ENCODE results near the gene CD200R1L. TPM values are rescaled to one million over a fixed set of nuclear protein-coding genes. Genes with fewer than 3 reads are reported as not detected.

CD200R1L gene
- polyA plus RNA-seq, 1 of the 3 experiments (the other 2 are of a cell fraction): not detected

DNA sequence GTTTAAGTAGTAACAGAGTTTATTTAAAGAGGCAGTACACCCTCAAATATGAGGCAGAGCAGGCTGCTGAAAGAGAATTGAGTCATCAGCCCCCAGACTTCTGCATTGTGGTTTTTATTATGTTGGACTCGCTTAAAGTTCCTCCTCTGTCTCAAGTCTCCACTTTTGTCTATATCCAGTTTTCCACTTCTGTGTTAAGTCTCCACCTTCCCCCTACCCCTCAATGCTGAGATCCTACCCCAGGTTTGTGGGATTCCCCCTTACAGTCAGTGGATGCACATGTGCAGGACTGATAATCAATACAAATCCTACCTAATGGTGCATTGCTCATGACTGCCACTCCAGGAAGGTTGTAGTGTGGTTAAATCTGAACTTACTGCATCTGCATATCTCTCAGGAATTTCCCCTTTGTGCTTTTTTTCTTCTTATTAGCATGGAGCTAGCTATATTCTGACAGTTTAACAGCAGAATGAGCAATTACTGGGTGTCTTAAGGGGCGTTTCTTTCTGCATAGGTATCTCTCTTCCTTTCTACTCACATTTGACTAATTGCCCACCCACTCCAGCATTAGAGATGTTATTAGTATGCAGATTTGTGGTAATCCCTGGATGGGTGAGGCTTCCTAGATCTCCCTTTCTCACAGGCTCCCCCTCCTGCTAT, 11.9 kb upstream of the CD200R1L start:
- Histone ChIP-seq H3K9ac (no peak overlapping the region), H3F3A (replicated peaks; ENCODE audit: insufficient read depth) (no peaks in the 10 kb centered on the region), H3K36me3 (replicated peaks in 1 of 2; ENCODE audit: control insufficient read depth in 1 of 2, insufficient read depth in 2 of 2, low read length in 1 of 2) (no peaks in the 10 kb centered on the region), H3K9me3 (no peaks in the 10 kb centered on the region; the same call in 1 of the 2 replicates), H3K27me3 (ENCODE audit: insufficient read depth) (no peaks in the 10 kb centered on the region), H2AFZ (ENCODE audit: low read depth) (no peak overlapping the region), H3K27ac (ENCODE audit: low read depth in 2 of 2, low read length in 1 of 2) (no peak overlapping the region), H3K4me3 (ENCODE audit: low read depth in 2 of 2, low read length in 1 of 2) (no peak overlapping the region), H3K79me2 (ENCODE audit: insufficient read depth) (no peaks in the 10 kb centered on the region), H3K4me2 (no peak overlapping the region), H4K20me1 (ENCODE audit: insufficient read depth) (no peaks in the 10 kb centered on the region), H3K9me2 (no peaks in the 10 kb centered on the region), H3K4me1 (ENCODE audit: control insufficient read depth in 1 of 2, insufficient read depth in 2 of 2, low read depth in 1 of 2, low read length in 1 of 2) (peaks cover 0 to 4% of the 10 kb centered on the region in 2 experiments; a peak in 2 of 4 replicates)
- 39% methylated on average over 2 of the region's 2 CpGs for WGBS (ENCODE audit: low lambda C conversion rate)
- ChIA-PET CTCF (no interaction called here), POLR2A (no interaction called here)
- DNase-seq: no peak
- no peak for TF ChIP-seq MEF2A (IDR thresholded peaks at IDR 0.05; ENCODE audit: borderline replicate concordance, low read depth)
- TF ChIP-seq SIN3A (IDR thresholded peaks at IDR 0.05; ENCODE audit: borderline replicate concordance, low read depth, low read length): no peak
- no peak for TF ChIP-seq EZH2phosphoT487 (IDR thresholded peaks at IDR 0.05; ENCODE audit: borderline replicate concordance, low read depth)
- no peak for TF ChIP-seq TCF12 (IDR thresholded peaks at IDR 0.05)
- no peak for TF ChIP-seq YY1 (IDR thresholded peaks at IDR 0.05; ENCODE audit: low read depth)
- TF ChIP-seq, protein P1, sequence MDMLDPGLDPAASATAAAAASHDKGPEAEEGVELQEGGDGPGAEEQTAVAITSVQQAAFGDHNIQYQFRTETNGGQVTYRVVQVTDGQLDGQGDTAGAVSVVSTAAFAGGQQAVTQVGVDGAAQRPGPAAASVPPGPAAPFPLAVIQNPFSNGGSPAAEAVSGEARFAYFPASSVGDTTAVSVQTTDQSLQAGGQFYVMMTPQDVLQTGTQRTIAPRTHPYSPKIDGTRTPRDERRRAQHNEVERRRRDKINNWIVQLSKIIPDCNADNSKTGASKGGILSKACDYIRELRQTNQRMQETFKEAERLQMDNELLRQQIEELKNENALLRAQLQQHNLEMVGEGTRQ (IDR thresholded peaks at IDR 0.05; ENCODE audit: borderline replicate concordance, low read depth, low read length): no peak
- TF ChIP-seq, protein P2, sequence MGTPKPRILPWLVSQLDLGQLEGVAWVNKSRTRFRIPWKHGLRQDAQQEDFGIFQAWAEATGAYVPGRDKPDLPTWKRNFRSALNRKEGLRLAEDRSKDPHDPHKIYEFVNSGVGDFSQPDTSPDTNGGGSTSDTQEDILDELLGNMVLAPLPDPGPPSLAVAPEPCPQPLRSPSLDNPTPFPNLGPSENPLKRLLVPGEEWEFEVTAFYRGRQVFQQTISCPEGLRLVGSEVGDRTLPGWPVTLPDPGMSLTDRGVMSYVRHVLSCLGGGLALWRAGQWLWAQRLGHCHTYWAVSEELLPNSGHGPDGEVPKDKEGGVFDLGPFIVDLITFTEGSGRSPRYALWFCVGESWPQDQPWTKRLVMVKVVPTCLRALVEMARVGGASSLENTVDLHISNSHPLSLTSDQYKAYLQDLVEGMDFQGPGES (IDR thresholded peaks at IDR 0.05; ENCODE audit: low read depth, low read length): no peak
- TF ChIP-seq TAF1 (IDR thresholded peaks at IDR 0.05; ENCODE audit: borderline replicate concordance, low read depth, low read length): no peak
- TF ChIP-seq CHD2 (IDR thresholded peaks at IDR 0.05; ENCODE audit: low read length, partially characterized antibody): no peak
- no peak for TF ChIP-seq TEAD4 (IDR thresholded peaks at IDR 0.05; ENCODE audit: borderline replicate concordance, insufficient read depth)
- TF ChIP-seq, protein P3, sequence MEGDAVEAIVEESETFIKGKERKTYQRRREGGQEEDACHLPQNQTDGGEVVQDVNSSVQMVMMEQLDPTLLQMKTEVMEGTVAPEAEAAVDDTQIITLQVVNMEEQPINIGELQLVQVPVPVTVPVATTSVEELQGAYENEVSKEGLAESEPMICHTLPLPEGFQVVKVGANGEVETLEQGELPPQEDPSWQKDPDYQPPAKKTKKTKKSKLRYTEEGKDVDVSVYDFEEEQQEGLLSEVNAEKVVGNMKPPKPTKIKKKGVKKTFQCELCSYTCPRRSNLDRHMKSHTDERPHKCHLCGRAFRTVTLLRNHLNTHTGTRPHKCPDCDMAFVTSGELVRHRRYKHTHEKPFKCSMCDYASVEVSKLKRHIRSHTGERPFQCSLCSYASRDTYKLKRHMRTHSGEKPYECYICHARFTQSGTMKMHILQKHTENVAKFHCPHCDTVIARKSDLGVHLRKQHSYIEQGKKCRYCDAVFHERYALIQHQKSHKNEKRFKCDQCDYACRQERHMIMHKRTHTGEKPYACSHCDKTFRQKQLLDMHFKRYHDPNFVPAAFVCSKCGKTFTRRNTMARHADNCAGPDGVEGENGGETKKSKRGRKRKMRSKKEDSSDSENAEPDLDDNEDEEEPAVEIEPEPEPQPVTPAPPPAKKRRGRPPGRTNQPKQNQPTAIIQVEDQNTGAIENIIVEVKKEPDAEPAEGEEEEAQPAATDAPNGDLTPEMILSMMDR (IDR thresholded peaks at IDR 0.05): no peak
- TF ChIP-seq POLR2AphosphoS5 (IDR thresholded peaks at IDR 0.05; ENCODE audit: low read depth, low read length): no peak

DNA sequence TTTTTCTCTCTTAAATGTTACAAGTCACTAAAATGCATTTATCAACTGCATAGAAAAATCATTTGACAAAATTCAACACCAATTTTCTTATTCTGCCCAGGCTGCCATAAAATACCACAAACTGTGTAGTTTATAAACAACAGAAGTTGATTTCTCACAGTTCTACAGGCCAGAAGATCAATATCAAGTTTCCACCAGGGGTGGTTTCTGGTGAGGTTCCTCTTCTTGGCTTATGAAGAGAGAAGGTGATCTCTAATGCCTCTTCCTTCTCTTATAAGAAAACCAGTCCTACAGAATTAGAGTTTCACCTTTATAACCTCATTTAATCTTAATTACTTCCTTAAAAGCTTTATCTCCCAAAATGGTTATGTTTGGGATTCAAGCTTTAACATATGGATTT, 10.9 kb upstream of the CD200R1L start:
- DNase-seq: no peak
- no peaks in the 10 kb centered on the region for H4K20me1 ChIP-seq (ENCODE audit: insufficient read depth)
- POLR2A ChIA-PET: no interaction called here

More for the DNA sequence above, 10.9 kb upstream of the CD200R1L start:
- H3K9ac ChIP-seq: no peak overlapping the region
- H3F3A ChIP-seq (replicated peaks; ENCODE audit: insufficient read depth): no peaks in the 10 kb centered on the region
- no peak overlapping the region for H3K4me2 ChIP-seq
- H3K4me3 ChIP-seq (ENCODE audit: low read depth in 2 of 2, low read length in 1 of 2): no peak overlapping the region
- CTCF ChIA-PET: no interaction called here
- H3K27me3 ChIP-seq (ENCODE audit: insufficient read depth): no peaks in the 10 kb centered on the region
- TF ChIP-seq ELF1 (IDR thresholded peaks at IDR 0.05): no peak
- TF ChIP-seq NFIC (IDR thresholded peaks at IDR 0.05; ENCODE audit: borderline replicate concordance): no peak
- TF ChIP-seq RFX5 (IDR thresholded peaks at IDR 0.05; ENCODE audit: low read length): no peak
- H3K79me2 ChIP-seq (ENCODE audit: insufficient read depth): no peaks in the 10 kb centered on the region
- no peak overlapping the region for H2AFZ ChIP-seq (ENCODE audit: low read depth)
- H3K9me2 ChIP-seq: no peaks in the 10 kb centered on the region
- H3K4me1 ChIP-seq (ENCODE audit: control insufficient read depth in 1 of 2, insufficient read depth in 2 of 2, low read depth in 1 of 2, low read length in 1 of 2): peaks cover 0 to 4% of the 10 kb centered on the region in 2 experiments; a peak in 2 of 4 replicates
- no peaks in the 10 kb centered on the region; the same call in 1 of the 2 replicates for H3K9me3 ChIP-seq
- no peaks in the 10 kb centered on the region for H3K36me3 ChIP-seq (replicated peaks in 1 of 2; ENCODE audit: control insufficient read depth in 1 of 2, insufficient read depth in 2 of 2, low read length in 1 of 2)
- peak overlapping the region in 1 of 2 experiments; percentile 96; a peak in 1 of 4 replicates for H3K27ac ChIP-seq (ENCODE audit: low read depth in 2 of 2, low read length in 1 of 2)
